Keratinocyte (primary cell): ENCODE results near the gene EZH2. TPM values are rescaled to one million over a fixed set of nuclear protein-coding genes. Genes with fewer than 3 reads are reported as not detected.

Source experiments
- DNase-seq: peaks from one replicate; pipeline ENCODE4 v3.0.0-alpha.2; 2011; ENCODE audit warnings: low read depth, missing footprints, low spot score
- FAIRE-seq: peaks from 2 replicates; lab custom pipeline; 2011; peaks lifted over from hg19 to GRCh38; lab: Jason Lieb, UNC
- H2AFZ ChIP-seq: 2 replicates; pipeline ENCODE4 v1.6.0; 2012; ENCODE audit warnings: low read length, control low read depth, inconsistent platforms; ENCODE audit not compliant: control insufficient read depth
- H3K27ac ChIP-seq: 2 replicates; pipeline ENCODE4 v1.5.1; 2011; ENCODE audit warnings: low read length; ENCODE audit not compliant: control insufficient read depth, insufficient read depth
- H3K27me3 ChIP-seq: 3 replicates; pipeline ENCODE4 v1.6.0; 2011; ENCODE audit warnings: low read length; ENCODE audit not compliant: control insufficient read depth, insufficient read depth; ENCODE audit errors: extremely low read depth
- H3K36me3 ChIP-seq, 2 experiments: 2 replicates in 1 of 2; 3 replicates in 1 of 2; pipeline ENCODE4 v1.5.1; 2011; ENCODE audit warnings: low read length in 2 of 2, mild to moderate bottlenecking in 1 of 2; ENCODE audit not compliant: control insufficient read depth in 2 of 2, insufficient read depth in 2 of 2; ENCODE audit errors: extremely low read depth in 1 of 2
- H3K4me1 ChIP-seq: 3 replicates; pipeline ENCODE4 v1.5.1; 2011; ENCODE audit warnings: low read length; ENCODE audit not compliant: control insufficient read depth, insufficient read depth; ENCODE audit errors: extremely low read depth
- H3K4me2 ChIP-seq: 3 replicates; pipeline ENCODE4 v1.6.0; 2011; ENCODE audit warnings: low read depth, low read length; ENCODE audit not compliant: control insufficient read depth, insufficient read depth; ENCODE audit errors: extremely low read depth
- H3K4me3 ChIP-seq, 3 experiments: fragments of 200-600 bp in 1 of 3; sonication (generic) in 1 of 3; 2 replicates in 2 of 3; 3 replicates in 1 of 3; pipeline ENCODE4 v1.5.1; 2011 to 2016; ENCODE audit warnings: low read length in 3 of 3, mild to moderate bottlenecking in 3 of 3, control low read depth in 2 of 3, inconsistent platforms in 1 of 3, low read depth in 1 of 3, mixed read lengths in 1 of 3, mixed run types in 1 of 3, moderate library complexity in 1 of 3; ENCODE audit not compliant: control insufficient read depth in 2 of 3, insufficient read depth in 2 of 3; ENCODE audit errors: extremely low read depth in 1 of 3
- H3K79me2 ChIP-seq: 2 replicates; pipeline ENCODE4 v1.6.0; 2012; ENCODE audit warnings: low read length; ENCODE audit not compliant: control insufficient read depth, insufficient read depth
- H3K9ac ChIP-seq: 3 replicates; pipeline ENCODE4 v1.6.0; 2011; ENCODE audit warnings: low read length; ENCODE audit not compliant: control insufficient read depth, insufficient read depth; ENCODE audit errors: extremely low read depth
- H3K9me1 ChIP-seq: 3 replicates; pipeline ENCODE4 v1.6.0; 2011; ENCODE audit warnings: low read length; ENCODE audit not compliant: control insufficient read depth, insufficient read depth; ENCODE audit errors: extremely low read depth
- H3K9me3 ChIP-seq: 2 replicates; pipeline ENCODE4 v1.5.1; 2012; ENCODE audit warnings: low read depth, low read length; ENCODE audit not compliant: control insufficient read depth
- H4K20me1 ChIP-seq: 3 replicates; pipeline ENCODE4 v1.6.0; 2011; ENCODE audit warnings: low read length; ENCODE audit not compliant: control insufficient read depth, insufficient read depth; ENCODE audit errors: extremely low read depth
- EZH2 ChIP-seq: IDR thresholded peaks from one replicate; pipeline ENCODE4 v1.6.1; 2012; ENCODE audit warnings: inconsistent platforms, mild to moderate bottlenecking, low read length, moderate library complexity
- dilution Hi-C: fragments of 300-500 bp; cut with MboI; formaldehyde crosslinking; loops from one replicate; pipeline ENCODE4 v1.7.0; 2020; ENCODE audit warnings: low sequenced_read_pairs; ENCODE audit not compliant: extremely low pct_ligation_motif_present
- polyA plus RNA-seq, 5 experiments: library from polyadenylated mRNA; depleted of rRNA in 3 of 5; stranded (reverse) in 3 of 5; stranded (forward) in 1 of 5; unstranded in 1 of 5; fragments of >200 nt; gene quantifications; 1 replicate in 1 of 5; 2 replicates in 3 of 5; 3 replicates in 1 of 5; pipeline versions ENCODE4 v1.2.1 to v1.2.3, GENCODE V29; 2011 to 2012; ENCODE audit warnings: missing spikeins in 2 of 5, low read depth in 1 of 5, low replicate concordance in 1 of 5
- TF ChIP-seq, protein P1 (sequence below), 3 experiments: IDR thresholded peaks in 1 of 3; conservative IDR thresholded peaks in 1 of 3; optimal IDR thresholded peaks in 1 of 3; 2 replicates in 2 of 3; 3 replicates in 1 of 3; pipeline versions ENCODE3 to v1.5.1; 2011; ENCODE audit warnings: low read length in 3 of 3, mild to moderate bottlenecking in 3 of 3, moderate library complexity in 2 of 3, control low read depth in 1 of 3, inconsistent platforms in 1 of 3; ENCODE audit not compliant: insufficient read depth in 2 of 3; ENCODE audit errors: extremely low read depth in 1 of 3

Gene EZH2
- polyA plus RNA-seq, 1 donor (not counting 4 experiments of a cell fraction or from before 2014, with no cell fraction given), result 16.0 TPM

DNA sequence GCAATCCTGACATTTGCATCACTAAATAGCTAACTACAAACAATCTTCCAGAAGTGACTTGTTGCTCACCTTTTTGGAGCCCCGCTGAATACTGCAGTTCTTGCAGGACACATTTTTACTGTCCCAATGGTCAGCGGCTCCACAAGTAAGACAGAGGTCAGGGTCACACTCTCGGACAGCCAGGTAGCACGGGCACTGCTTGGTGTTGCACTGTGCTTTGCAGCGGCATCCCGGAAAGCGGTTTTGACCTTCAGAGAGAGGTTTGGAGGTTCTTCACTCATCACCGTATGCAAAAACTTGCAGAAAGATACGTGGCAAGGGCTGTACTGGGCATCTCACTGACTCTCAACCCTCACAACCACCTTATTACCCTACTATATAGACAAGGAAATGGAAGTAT is 70.2 kb downstream of the EZH2 start:
- DNase-seq, result no peak
- H3K9me1 ChIP-seq, result no peaks in the 10 kb centered on the region
- dilution Hi-C loops, result no loop called here
- no peak overlapping the region for H3K4me2 ChIP-seq
- no peak overlapping the region for H2AFZ ChIP-seq
- no peaks in the 10 kb centered on the region for H3K9me3 ChIP-seq
- peaks cover 7 to 21% of the 10 kb centered on the region in 2 experiments for H3K36me3 ChIP-seq
- H3K4me3 ChIP-seq, result no peak overlapping the region
- H3K9ac ChIP-seq, result no peak overlapping the region
- no peaks in the 10 kb centered on the region for H3K79me2 ChIP-seq
- H3K27ac ChIP-seq, result no peak overlapping the region
- no peaks in the 10 kb centered on the region for H4K20me1 ChIP-seq
- TF ChIP-seq, protein P1, sequence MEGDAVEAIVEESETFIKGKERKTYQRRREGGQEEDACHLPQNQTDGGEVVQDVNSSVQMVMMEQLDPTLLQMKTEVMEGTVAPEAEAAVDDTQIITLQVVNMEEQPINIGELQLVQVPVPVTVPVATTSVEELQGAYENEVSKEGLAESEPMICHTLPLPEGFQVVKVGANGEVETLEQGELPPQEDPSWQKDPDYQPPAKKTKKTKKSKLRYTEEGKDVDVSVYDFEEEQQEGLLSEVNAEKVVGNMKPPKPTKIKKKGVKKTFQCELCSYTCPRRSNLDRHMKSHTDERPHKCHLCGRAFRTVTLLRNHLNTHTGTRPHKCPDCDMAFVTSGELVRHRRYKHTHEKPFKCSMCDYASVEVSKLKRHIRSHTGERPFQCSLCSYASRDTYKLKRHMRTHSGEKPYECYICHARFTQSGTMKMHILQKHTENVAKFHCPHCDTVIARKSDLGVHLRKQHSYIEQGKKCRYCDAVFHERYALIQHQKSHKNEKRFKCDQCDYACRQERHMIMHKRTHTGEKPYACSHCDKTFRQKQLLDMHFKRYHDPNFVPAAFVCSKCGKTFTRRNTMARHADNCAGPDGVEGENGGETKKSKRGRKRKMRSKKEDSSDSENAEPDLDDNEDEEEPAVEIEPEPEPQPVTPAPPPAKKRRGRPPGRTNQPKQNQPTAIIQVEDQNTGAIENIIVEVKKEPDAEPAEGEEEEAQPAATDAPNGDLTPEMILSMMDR (optimal IDR thresholded peaks at IDR 0.05 in 1 of 3, IDR thresholded peaks at IDR 0.05 in 1 of 3, conservative IDR thresholded peaks at IDR 0.05 in 1 of 3; ENCODE audit: extremely low read depth in 1 of 3, insufficient read depth in 2 of 3, low read length in 3 of 3), result no peak
- no peaks in the 10 kb centered on the region for H3K27me3 ChIP-seq
- no peaks in the 10 kb centered on the region for H3K4me1 ChIP-seq
- no peak for FAIRE-seq

DNA sequence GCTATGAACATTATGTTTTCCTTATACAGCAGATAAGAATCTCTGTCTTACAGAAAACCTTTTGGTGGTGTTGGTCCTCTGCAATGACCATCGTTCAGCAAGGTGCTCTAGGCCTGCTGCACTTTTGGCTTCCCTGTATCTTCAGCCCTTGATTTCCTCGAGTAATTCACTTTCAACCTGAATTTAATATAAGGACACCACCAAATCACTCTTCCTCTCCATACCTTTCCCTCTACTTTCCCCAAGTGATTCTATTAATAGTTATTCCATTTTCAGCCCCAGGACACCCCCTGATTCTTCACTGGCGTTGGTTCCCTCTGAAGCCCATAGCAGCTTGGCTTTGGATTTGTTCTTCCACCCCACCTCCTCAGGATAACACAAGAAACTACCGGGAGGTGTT is 72.2 kb downstream of the EZH2 start:
- no peak for FAIRE-seq

More for the DNA sequence above, 72.2 kb downstream of the EZH2 start:
- H3K4me1 ChIP-seq, result no peaks in the 10 kb centered on the region
- dilution Hi-C loops, result no loop called here
- no peaks in the 10 kb centered on the region for H3K79me2 ChIP-seq
- no peak overlapping the region for H3K27ac ChIP-seq
- no peak overlapping the region for H3K4me3 ChIP-seq
- no peak overlapping the region for H3K9ac ChIP-seq
- no peaks in the 10 kb centered on the region for H4K20me1 ChIP-seq
- no peaks in the 10 kb centered on the region for H3K9me1 ChIP-seq
- no peak overlapping the region for H2AFZ ChIP-seq
- no peak overlapping the region for H3K4me2 ChIP-seq
- H3K9me3 ChIP-seq, result no peaks in the 10 kb centered on the region
- peaks cover 7 to 32% of the 10 kb centered on the region in 2 experiments for H3K36me3 ChIP-seq
- no peak for DNase-seq
- TF ChIP-seq EZH2, result no peak
- TF ChIP-seq, protein P1 (optimal IDR thresholded peaks at IDR 0.05 in 1 of 3, IDR thresholded peaks at IDR 0.05 in 1 of 3, conservative IDR thresholded peaks at IDR 0.05 in 1 of 3; ENCODE audit: extremely low read depth in 1 of 3, insufficient read depth in 2 of 3, low read length in 3 of 3), result no peak
- H3K27me3 ChIP-seq, result no peaks in the 10 kb centered on the region
